ENCODE measurements around the gene CSMD2.

GRCh38 chr1:33516891-33517567, 648.0 kb downstream of the CSMD2 start:
- TF ChIP-seq POLR2AphosphoS5 (IDR thresholded peaks at IDR 0.05) (no peak), CTCF (IDR thresholded peaks at IDR 0.05) (no peak), POLR2A (IDR thresholded peaks at IDR 0.05) (no peak)

Data from transverse colon (tissue), 4 donors.